ENCODE measurements around the gene PRMT3.
"Not testable (repeated sequence)": the region's sequence is repeated elsewhere in the genome, so short reads cannot be mapped to it uniquely, and the experiment has no call there.

The PRMT3 gene

GRCh38 chr11:20536365-20536764, 148.8 kb downstream of the PRMT3 start:
- H3K4me3 ChIP-seq (ENCODE audit: low read length): no peak overlapping the region
- DNase-seq (ENCODE audit: low read depth): no peak
- no peak for TF ChIP-seq CTCF (IDR thresholded peaks at IDR 0.05; ENCODE audit: insufficient read depth, low read depth, low read length, missing control alignments)

- DNase-seq (ENCODE audit: low read depth): no peak
- no peak for TF ChIP-seq CTCF (IDR thresholded peaks at IDR 0.05; ENCODE audit: insufficient read depth, low read depth, low read length, missing control alignments)
- no peak overlapping the region for H3K4me3 ChIP-seq (ENCODE audit: low read length)
These were observed 149.3 kb downstream of the PRMT3 start for GRCh38 chr11:20536784-20537183.

- DNase-seq (ENCODE audit: low read depth): no peak
- no peak overlapping the region for H3K4me3 ChIP-seq (ENCODE audit: low read length)
- no peak for TF ChIP-seq CTCF (IDR thresholded peaks at IDR 0.05; ENCODE audit: insufficient read depth, low read depth, low read length, missing control alignments)
These were observed 154.0 kb downstream of the PRMT3 start for GRCh38 chr11:20541503-20541902.

- DNase-seq (ENCODE audit: low read depth): no peak
- no peak for TF ChIP-seq CTCF (IDR thresholded peaks at IDR 0.05; ENCODE audit: insufficient read depth, low read depth, low read length, missing control alignments)
- no peak overlapping the region for H3K4me3 ChIP-seq (ENCODE audit: low read length)
These were observed 157.2 kb downstream of the PRMT3 start for GRCh38 chr11:20544603-20545237.

GRCh38 chr11:20547411-20547810, 159.9 kb downstream of the PRMT3 start:
- H3K4me3 ChIP-seq (ENCODE audit: low read length): no peak overlapping the region
- TF ChIP-seq CTCF (IDR thresholded peaks at IDR 0.05; ENCODE audit: insufficient read depth, low read depth, low read length, missing control alignments): no peak
- no peak for DNase-seq (ENCODE audit: low read depth)

- no peak overlapping the region for H3K4me3 ChIP-seq (ENCODE audit: low read length)
- DNase-seq (ENCODE audit: low read depth): no peak
- no peak for TF ChIP-seq CTCF (IDR thresholded peaks at IDR 0.05; ENCODE audit: insufficient read depth, low read depth, low read length, missing control alignments)
These were observed 163.6 kb downstream of the PRMT3 start for GRCh38 chr11:20551096-20551495.

GRCh38 chr11:20555783-20556182, 168.3 kb downstream of the PRMT3 start:
- no peak for TF ChIP-seq CTCF (IDR thresholded peaks at IDR 0.05; ENCODE audit: insufficient read depth, low read depth, low read length, missing control alignments)
- no peak for DNase-seq (ENCODE audit: low read depth)
- H3K4me3 ChIP-seq (ENCODE audit: low read length): no peak overlapping the region

GRCh38 chr11:20556396-20556795, 168.9 kb downstream of the PRMT3 start:
- not testable (repeated sequence) for H3K4me3 ChIP-seq (ENCODE audit: low read length); DNase-seq (ENCODE audit: low read depth)

Data from epithelial cell of esophagus (primary cell).